SK-N-SH (cell line): ENCODE data around the gene ECSCR. TPM values are rescaled to one million over a fixed set of nuclear protein-coding genes. Genes with fewer than 3 reads are reported as not detected.

Experiments
- CTCF ChIA-PET: fragments of 300-600, 350-600 bp; formaldehyde crosslinking; extraction: SDS; loops from one replicate; lab custom pipeline; 2021; lab: Yijun Ruan, JAX
- POLR2A ChIA-PET: fragments of 350-600 bp; sonication (Branson Sonifier 250); formaldehyde crosslinking; extraction: SDS; loops from one replicate; lab custom pipeline; 2020; ENCODE audit warnings: antibody characterized with exemption, inconsistent platforms; lab: Yijun Ruan, JAX
- DNase-seq: peaks from one replicate; pipeline ENCODE4 v3.0.0; 2012
- H2AFZ ChIP-seq: fragments of 200-600 bp; sonication (generic); 2 replicates; pipeline ENCODE4 v1.8.1; 2016; ENCODE audit warnings: antibody characterized with exemption, mild to moderate bottlenecking, low read depth
- H3F3A ChIP-seq: fragments of 200-600 bp; sonication (generic); replicated peaks from 2 replicates; pipeline ENCODE3; 2016; ENCODE audit warnings: antibody characterized with exemption, mild to moderate bottlenecking; ENCODE audit not compliant: insufficient read depth
- H3K27ac ChIP-seq, 2 experiments: fragments of 200-500 bp in 1 of 2; fragments of 200-600 bp in 1 of 2; sonication (Bioruptor generic) in 1 of 2; sonication (generic), shearing (Covaris generic) in 1 of 2; 2 replicates each; pipeline versions ENCODE4 v1.5.1 to v1.6.1; 2014 to 2016; ENCODE audit warnings: low read depth in 2 of 2, inconsistent platforms in 1 of 2, low read length in 1 of 2, mild to moderate bottlenecking in 1 of 2, mixed read lengths in 1 of 2
- H3K27me3 ChIP-seq: fragments of 200-600 bp; sonication (generic), shearing (Covaris generic); 2 replicates; pipeline ENCODE4 v1.6.1; 2016; ENCODE audit warnings: mixed run types; ENCODE audit not compliant: insufficient read depth
- H3K36me3 ChIP-seq, 2 experiments: fragments of 200-500 bp in 1 of 2; fragments of 200-600 bp in 1 of 2; sonication (Bioruptor generic) in 1 of 2; sonication (generic) in 1 of 2; replicated peaks in 1 of 2; 2 replicates each; pipeline versions ENCODE3 to v1.5.1; 2014 to 2016; ENCODE audit warnings: low read length in 1 of 2, mild to moderate bottlenecking in 1 of 2; ENCODE audit not compliant: insufficient read depth in 2 of 2, control insufficient read depth in 1 of 2
- H3K4me1 ChIP-seq, 2 experiments: fragments of 200-500 bp in 1 of 2; fragments of 200-600 bp in 1 of 2; sonication (Bioruptor generic) in 1 of 2; sonication (generic), shearing (Covaris generic) in 1 of 2; 2 replicates each; pipeline versions ENCODE4 v1.5.1 to v1.6.1; 2014 to 2016; ENCODE audit warnings: low read depth in 1 of 2, low read length in 1 of 2, mixed run types in 1 of 2; ENCODE audit not compliant: insufficient read depth in 2 of 2, control insufficient read depth in 1 of 2
- H3K4me2 ChIP-seq: fragments of 200-600 bp; sonication (generic), shearing (Covaris generic); 2 replicates; pipeline ENCODE4 v1.6.1; 2017; ENCODE audit warnings: mixed run types
- H3K4me3 ChIP-seq, 2 experiments: fragments of 200-500 bp in 1 of 2; fragments of 200-600 bp in 1 of 2; sonication (Bioruptor generic) in 1 of 2; sonication (generic), shearing (Covaris generic) in 1 of 2; 2 replicates each; pipeline versions ENCODE4 v1.5.1 to v1.8.1; 2014 to 2016; ENCODE audit warnings: low read depth in 2 of 2, inconsistent platforms in 1 of 2, low read length in 1 of 2, mild to moderate bottlenecking in 1 of 2, mixed read lengths in 1 of 2, moderate library complexity in 1 of 2
- H3K79me2 ChIP-seq: fragments of 200-600 bp; sonication (generic); 2 replicates; pipeline ENCODE4 v1.8.1; 2017; ENCODE audit warnings: mild to moderate bottlenecking; ENCODE audit not compliant: insufficient read depth
- H3K9ac ChIP-seq: fragments of 200-600 bp; sonication (generic); 2 replicates; pipeline ENCODE4 v1.6.1; 2017; ENCODE audit warnings: mixed run types
- H3K9me2 ChIP-seq: fragments of 200-600 bp; sonication (generic); 2 replicates; pipeline ENCODE4 v1.6.1; 2017; ENCODE audit warnings: mixed run types
- H3K9me3 ChIP-seq: fragments of 200-600 bp; sonication (generic); 2 replicates; pipeline ENCODE4 v1.6.1; 2017; ENCODE audit warnings: mixed run types, mild to moderate bottlenecking, moderate library complexity
- H4K20me1 ChIP-seq: fragments of 200-600 bp; sonication (generic); 2 replicates; pipeline ENCODE4 v1.6.1; 2017; ENCODE audit warnings: mild to moderate bottlenecking, mixed run types; ENCODE audit not compliant: insufficient read depth
- CHD2 ChIP-seq: fragments of 150-350 bp; IDR thresholded peaks from 2 replicates; pipeline ENCODE4 v1.6.1; 2018; ENCODE audit warnings: low read length; ENCODE audit not compliant: partially characterized antibody
- CTCF ChIP-seq: fragments of 200-600 bp; sonication (generic); IDR thresholded peaks from 2 replicates; pipeline ENCODE4 v1.6.1; 2017; ENCODE audit warnings: antibody characterized with exemption, mild to moderate bottlenecking, moderate library complexity
- ELF1 ChIP-seq: IDR thresholded peaks from 2 replicates; pipeline ENCODE4 v1.4.0; 2012
- EZH2phosphoT487 ChIP-seq: fragments of 200-600 bp; sonication (generic); IDR thresholded peaks from 2 replicates; pipeline ENCODE4 v1.6.1; 2017; ENCODE audit warnings: low read depth, mixed run types, mild to moderate bottlenecking, antibody characterized with exemption, moderate library complexity, borderline replicate concordance
- GABPA ChIP-seq: IDR thresholded peaks from 2 replicates; pipeline ENCODE4 v1.4.0; 2012; ENCODE audit warnings: low read depth, mild to moderate bottlenecking
- JUND ChIP-seq: IDR thresholded peaks from 2 replicates; pipeline ENCODE4 v1.4.0; 2012
- MAX ChIP-seq: IDR thresholded peaks from 2 replicates; pipeline ENCODE4 v1.4.0; 2012; ENCODE audit warnings: low read depth
- MEF2A ChIP-seq: IDR thresholded peaks from 2 replicates; pipeline ENCODE4 v1.4.0; 2012; ENCODE audit warnings: low read depth, borderline replicate concordance
- NFIC ChIP-seq: IDR thresholded peaks from 2 replicates; pipeline ENCODE4 v1.4.0; 2012; ENCODE audit warnings: borderline replicate concordance
- NRF1 ChIP-seq: IDR thresholded peaks from 2 replicates; pipeline ENCODE4 v1.6.1; 2012; ENCODE audit warnings: low read depth, mild to moderate bottlenecking, low read length
- RAD21 ChIP-seq: IDR thresholded peaks from 2 replicates; pipeline ENCODE4 v1.6.1; 2012; ENCODE audit warnings: mild to moderate bottlenecking, low read length
- RCOR1 ChIP-seq: fragments of 150-350 bp; IDR thresholded peaks from 2 replicates; pipeline ENCODE4 v1.6.1; 2017; ENCODE audit warnings: antibody characterized with exemption, low read length
- REST ChIP-seq: IDR thresholded peaks from 2 replicates; pipeline ENCODE4 v1.6.1; 2012; ENCODE audit warnings: mild to moderate bottlenecking, low read depth, low read length, moderate library complexity
- RFX5 ChIP-seq: IDR thresholded peaks from 2 replicates; pipeline ENCODE4 v1.6.1; 2012; ENCODE audit warnings: mild to moderate bottlenecking, improper control_type of control experiment, low read length
- RXRA ChIP-seq: IDR thresholded peaks from 2 replicates; pipeline ENCODE4 v1.4.0; 2012; ENCODE audit warnings: low read depth, mild to moderate bottlenecking, borderline replicate concordance
- SIN3A ChIP-seq: IDR thresholded peaks from 2 replicates; pipeline ENCODE4 v1.6.1; 2012; ENCODE audit warnings: low read depth, mild to moderate bottlenecking, low read length, moderate library complexity, borderline replicate concordance
- TAF1 ChIP-seq: IDR thresholded peaks from 2 replicates; pipeline ENCODE4 v1.6.1; 2012; ENCODE audit warnings: low read depth, mild to moderate bottlenecking, low read length, moderate library complexity, borderline replicate concordance
- TEAD4 ChIP-seq: IDR thresholded peaks from 2 replicates; pipeline ENCODE4 v1.4.0; 2012; ENCODE audit warnings: mild to moderate bottlenecking, borderline replicate concordance; ENCODE audit not compliant: insufficient read depth
- USF1 ChIP-seq: IDR thresholded peaks from 2 replicates; pipeline ENCODE4 v1.4.0; 2012; ENCODE audit warnings: low read depth, borderline replicate concordance
- YY1 ChIP-seq: IDR thresholded peaks from 2 replicates; pipeline ENCODE4 v1.4.0; 2012; ENCODE audit warnings: low read depth, mild to moderate bottlenecking
- WGBS: methylation state at CpG from one replicate; pipeline ENCODE4 v1.1.6; 2017; ENCODE audit warnings: low lambda C conversion rate; 5-methylcytosine and 5-hydroxymethylcytosine counted together
- polyA plus RNA-seq, 3 experiments: library from polyadenylated mRNA; depleted of rRNA; stranded (reverse); fragments of >200 nt; gene quantifications; 2 replicates each; pipeline ENCODE4 v1.2.3, GENCODE V29; 2012
- TF ChIP-seq, protein P1 (sequence below): IDR thresholded peaks from 2 replicates; pipeline ENCODE4; 2012
- TF ChIP-seq, protein P2 (sequence below): fragments of 150-350 bp; IDR thresholded peaks from 2 replicates; pipeline ENCODE4 v1.6.1; 2016; ENCODE audit warnings: mild to moderate bottlenecking, low read depth, low read length

The ECSCR gene
- polyA plus RNA-seq, 1 of the 3 experiments (the other 2 are of a cell fraction), result 10.9 TPM

DNA sequence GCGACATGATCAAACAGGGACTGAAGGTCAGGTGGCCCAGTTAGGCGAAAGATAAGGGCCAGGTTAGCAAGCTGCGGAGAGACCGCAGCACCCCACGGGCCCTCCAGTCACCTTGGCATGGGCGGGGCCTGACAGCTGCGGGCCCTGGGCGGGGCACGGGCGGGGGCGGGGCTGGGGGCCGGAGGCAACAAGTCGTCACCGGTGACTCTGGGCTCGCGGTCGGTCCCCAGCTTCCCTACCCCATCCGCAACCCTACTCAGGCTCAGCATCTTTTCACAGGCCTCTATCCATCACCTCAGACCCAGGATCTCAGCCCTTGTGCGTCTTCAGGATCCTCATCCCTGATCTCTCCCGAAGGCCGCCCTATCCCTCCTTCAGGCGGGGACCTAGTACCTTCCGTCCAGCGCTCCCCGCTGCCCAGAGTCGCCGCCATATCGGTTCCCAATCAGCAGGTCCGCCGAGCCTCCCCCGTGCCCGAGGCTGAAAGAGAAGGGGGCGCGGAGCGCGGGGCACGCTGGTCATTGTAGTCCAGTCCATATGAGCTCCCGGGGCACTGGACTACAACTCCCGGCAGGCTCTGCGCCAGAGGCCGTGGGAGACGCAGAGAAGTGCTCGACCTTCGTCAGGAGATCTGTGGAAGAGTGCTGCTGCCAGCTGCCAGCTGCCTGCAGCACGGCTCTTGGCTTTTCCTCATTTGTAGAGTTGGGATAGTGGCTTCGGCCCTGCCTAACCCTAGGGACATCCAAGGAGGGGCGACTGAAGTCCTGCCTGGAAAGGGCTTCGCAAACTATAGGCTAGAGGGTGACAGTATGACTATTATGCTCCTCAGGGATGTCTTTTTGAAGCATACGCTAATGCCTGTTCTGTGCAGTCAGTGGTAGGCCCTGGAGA is 23.3 kb downstream of the ECSCR start, which contains the start of gene DNAJC18:
Gene DNAJC18, minus strand, starts transcription at position 513 of the 891 bp plus-strand sequence. Its CDS starts 80 bp downstream, at position 433.
- peaks cover 10% of the 10 kb centered on the region in 2 experiments; a peak in 3 of 4 replicates for H3K4me1 ChIP-seq
- no peaks in the 10 kb centered on the region for H4K20me1 ChIP-seq
- H3K4me3 ChIP-seq, result peak within 1 kb of the TSS; percentile 69 to 90
- peak within 1 kb of the TSS; percentile 88 to 89 for H3K27ac ChIP-seq
- WGBS, result 1% methylated on average over 17 of the region's 49 CpGs
- peak within 1 kb of the TSS; percentile 96 for H3K9ac ChIP-seq
- no peaks in the 10 kb centered on the region for H3K9me3 ChIP-seq
- H3F3A ChIP-seq, result peaks cover 10% of the 10 kb centered on the region
- DNase-seq, result peak; percentile 95
- peaks cover 0 to 9% of the 10 kb centered on the region in 2 experiments for H3K36me3 ChIP-seq
- ChIA-PET CTCF (interaction anchor here (0.8 to 1.4 kb wide), 5 partner anchors 17 to 74 kb away, joined by 3 to 8 read pairs (median 3); partner anchors contain the start of gene SPATA24), POLR2A (interaction anchor here (0.6 to 1.3 kb wide), 7 partner anchors 9 to 122 kb away, joined by 3 to 8 read pairs (median 6); partner anchors contain the start of genes SPATA24 and UBE2D2)
- no peaks in the 10 kb centered on the region for H3K27me3 ChIP-seq
- H3K9me2 ChIP-seq, result no peaks in the 10 kb centered on the region
- peak within 1 kb of the TSS; percentile 97 for H3K4me2 ChIP-seq
- no peaks in the 10 kb centered on the region for H3K79me2 ChIP-seq
- H2AFZ ChIP-seq, result peak within 1 kb of the TSS; percentile 94
- TF ChIP-seq TEAD4, result no peak
- 0 out of 2 replicates have a peak, but pooled peaks have one; percentile 4 for TF ChIP-seq RAD21
- TF ChIP-seq GABPA, result no peak
- no peak for TF ChIP-seq JUND
- TF ChIP-seq MEF2A, result no peak
- TF ChIP-seq TAF1, result peak; percentile 54; the same call in 1 of the 2 replicates
- TF ChIP-seq CHD2, result peak; percentile 62
- no peak for TF ChIP-seq SIN3A
- no peak for TF ChIP-seq NFIC
- no peak for TF ChIP-seq RFX5
- peak; percentile 77; the same call in 1 of the 2 replicates for TF ChIP-seq MAX
- TF ChIP-seq REST, result 0 out of 2 replicates have a peak, but pooled peaks have one; percentile 2
- TF ChIP-seq USF1, result no peak
- TF ChIP-seq, protein P1, sequence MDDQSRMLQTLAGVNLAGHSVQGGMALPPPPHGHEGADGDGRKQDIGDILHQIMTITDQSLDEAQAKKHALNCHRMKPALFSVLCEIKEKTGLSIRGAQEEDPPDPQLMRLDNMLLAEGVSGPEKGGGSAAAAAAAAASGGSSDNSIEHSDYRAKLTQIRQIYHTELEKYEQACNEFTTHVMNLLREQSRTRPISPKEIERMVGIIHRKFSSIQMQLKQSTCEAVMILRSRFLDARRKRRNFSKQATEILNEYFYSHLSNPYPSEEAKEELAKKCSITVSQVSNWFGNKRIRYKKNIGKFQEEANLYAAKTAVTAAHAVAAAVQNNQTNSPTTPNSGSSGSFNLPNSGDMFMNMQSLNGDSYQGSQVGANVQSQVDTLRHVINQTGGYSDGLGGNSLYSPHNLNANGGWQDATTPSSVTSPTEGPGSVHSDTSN, result no peak
- TF ChIP-seq YY1, result peak; percentile 79
- no peak for TF ChIP-seq RXRA
- TF ChIP-seq CTCF, result no peak
- TF ChIP-seq, protein P2, sequence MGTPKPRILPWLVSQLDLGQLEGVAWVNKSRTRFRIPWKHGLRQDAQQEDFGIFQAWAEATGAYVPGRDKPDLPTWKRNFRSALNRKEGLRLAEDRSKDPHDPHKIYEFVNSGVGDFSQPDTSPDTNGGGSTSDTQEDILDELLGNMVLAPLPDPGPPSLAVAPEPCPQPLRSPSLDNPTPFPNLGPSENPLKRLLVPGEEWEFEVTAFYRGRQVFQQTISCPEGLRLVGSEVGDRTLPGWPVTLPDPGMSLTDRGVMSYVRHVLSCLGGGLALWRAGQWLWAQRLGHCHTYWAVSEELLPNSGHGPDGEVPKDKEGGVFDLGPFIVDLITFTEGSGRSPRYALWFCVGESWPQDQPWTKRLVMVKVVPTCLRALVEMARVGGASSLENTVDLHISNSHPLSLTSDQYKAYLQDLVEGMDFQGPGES, result no peak
- no peak for TF ChIP-seq NRF1
- no peak for TF ChIP-seq EZH2phosphoT487
- no peak for TF ChIP-seq ELF1
- 0 out of 2 replicates have a peak, but pooled peaks have one; percentile 26 for TF ChIP-seq RCOR1
